ENCODE results near the gene ASTL. TPM values are rescaled to one million over a fixed set of nuclear protein-coding genes. Genes with fewer than 3 reads are reported as not detected.

Gene ASTL
- total RNA-seq, 1 experiment from 2014 or later: 0.18 TPM

DNA sequence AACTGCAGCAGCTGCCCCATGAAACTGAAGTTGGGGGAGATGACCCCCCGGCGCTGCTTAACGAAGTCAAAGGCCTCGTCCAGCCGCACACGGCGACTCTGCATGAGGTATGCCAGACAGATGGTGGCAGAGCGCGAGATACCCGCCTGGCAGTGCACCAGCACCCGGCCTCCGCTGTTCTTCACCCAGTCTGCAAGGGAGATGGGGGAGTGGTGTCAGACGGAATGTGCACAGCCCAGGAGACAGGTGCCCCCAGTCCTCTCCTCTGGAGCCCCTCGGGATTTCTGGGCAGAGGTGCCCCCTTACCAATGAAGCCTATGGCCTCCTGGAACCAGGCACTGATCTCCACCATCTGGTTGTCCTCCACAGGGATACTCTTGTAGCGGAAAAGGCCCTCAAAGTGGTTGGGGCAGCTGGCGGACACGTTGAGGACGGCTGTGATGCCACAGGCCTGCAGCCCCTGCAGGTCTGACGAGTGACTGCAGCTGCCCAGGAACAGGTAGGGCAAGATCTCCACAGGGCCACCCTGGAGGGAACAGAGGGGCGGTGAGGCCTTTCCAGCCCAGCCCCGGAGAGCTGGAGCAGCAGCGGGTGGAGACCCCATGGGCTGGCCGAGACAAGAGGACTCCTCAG is 5.7 kb upstream of the ASTL start:
- intact Hi-C loops (cut with micrococcal nuclease; ENCODE audit: unreplicated experiment): no loop called here
- no peak for ATAC-seq
- ChIA-PET CTCF (interaction anchor here (1.1 kb wide), 1 partner anchor 152 kb away, joined by 3 read pairs; no protein-coding TSS in a partner anchor), POLR2A (no interaction called here)
- H3K4me1 ChIP-seq (ENCODE audit: control insufficient read depth, insufficient read depth, low read length): peaks cover 29% of the 10 kb centered on the region
- no peaks in the 10 kb centered on the region for H3K27me3 ChIP-seq (ENCODE audit: control insufficient read depth, insufficient read depth, low read length)
- in situ Hi-C loops (cut with HindIII; ENCODE audit: low pct_unique_long_range_greater_than_20kb, low sequenced_read_pairs): no loop called here
- H3K27ac ChIP-seq (ENCODE audit: low read length): peak overlapping the region; percentile 48; the same call in 1 of the 2 replicates
- TF ChIP-seq, protein P1, sequence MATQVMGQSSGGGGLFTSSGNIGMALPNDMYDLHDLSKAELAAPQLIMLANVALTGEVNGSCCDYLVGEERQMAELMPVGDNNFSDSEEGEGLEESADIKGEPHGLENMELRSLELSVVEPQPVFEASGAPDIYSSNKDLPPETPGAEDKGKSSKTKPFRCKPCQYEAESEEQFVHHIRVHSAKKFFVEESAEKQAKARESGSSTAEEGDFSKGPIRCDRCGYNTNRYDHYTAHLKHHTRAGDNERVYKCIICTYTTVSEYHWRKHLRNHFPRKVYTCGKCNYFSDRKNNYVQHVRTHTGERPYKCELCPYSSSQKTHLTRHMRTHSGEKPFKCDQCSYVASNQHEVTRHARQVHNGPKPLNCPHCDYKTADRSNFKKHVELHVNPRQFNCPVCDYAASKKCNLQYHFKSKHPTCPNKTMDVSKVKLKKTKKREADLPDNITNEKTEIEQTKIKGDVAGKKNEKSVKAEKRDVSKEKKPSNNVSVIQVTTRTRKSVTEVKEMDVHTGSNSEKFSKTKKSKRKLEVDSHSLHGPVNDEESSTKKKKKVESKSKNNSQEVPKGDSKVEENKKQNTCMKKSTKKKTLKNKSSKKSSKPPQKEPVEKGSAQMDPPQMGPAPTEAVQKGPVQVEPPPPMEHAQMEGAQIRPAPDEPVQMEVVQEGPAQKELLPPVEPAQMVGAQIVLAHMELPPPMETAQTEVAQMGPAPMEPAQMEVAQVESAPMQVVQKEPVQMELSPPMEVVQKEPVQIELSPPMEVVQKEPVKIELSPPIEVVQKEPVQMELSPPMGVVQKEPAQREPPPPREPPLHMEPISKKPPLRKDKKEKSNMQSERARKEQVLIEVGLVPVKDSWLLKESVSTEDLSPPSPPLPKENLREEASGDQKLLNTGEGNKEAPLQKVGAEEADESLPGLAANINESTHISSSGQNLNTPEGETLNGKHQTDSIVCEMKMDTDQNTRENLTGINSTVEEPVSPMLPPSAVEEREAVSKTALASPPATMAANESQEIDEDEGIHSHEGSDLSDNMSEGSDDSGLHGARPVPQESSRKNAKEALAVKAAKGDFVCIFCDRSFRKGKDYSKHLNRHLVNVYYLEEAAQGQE (IDR thresholded peaks at IDR 0.05; ENCODE audit: insufficient read depth in 1 of 2, low read depth in 2 of 2, low read length in 1 of 2): no peak
- TF ChIP-seq POLR2AphosphoS5 (IDR thresholded peaks at IDR 0.05; ENCODE audit: low read depth, low read length): no peak
- TF ChIP-seq TCF7L2 (IDR thresholded peaks at IDR 0.05; ENCODE audit: low read depth, low read length): no peak
- TF ChIP-seq SIN3A (IDR thresholded peaks at IDR 0.05; ENCODE audit: borderline replicate concordance, insufficient read depth, low read depth, low read length): no peak
- TF ChIP-seq, protein P2, sequence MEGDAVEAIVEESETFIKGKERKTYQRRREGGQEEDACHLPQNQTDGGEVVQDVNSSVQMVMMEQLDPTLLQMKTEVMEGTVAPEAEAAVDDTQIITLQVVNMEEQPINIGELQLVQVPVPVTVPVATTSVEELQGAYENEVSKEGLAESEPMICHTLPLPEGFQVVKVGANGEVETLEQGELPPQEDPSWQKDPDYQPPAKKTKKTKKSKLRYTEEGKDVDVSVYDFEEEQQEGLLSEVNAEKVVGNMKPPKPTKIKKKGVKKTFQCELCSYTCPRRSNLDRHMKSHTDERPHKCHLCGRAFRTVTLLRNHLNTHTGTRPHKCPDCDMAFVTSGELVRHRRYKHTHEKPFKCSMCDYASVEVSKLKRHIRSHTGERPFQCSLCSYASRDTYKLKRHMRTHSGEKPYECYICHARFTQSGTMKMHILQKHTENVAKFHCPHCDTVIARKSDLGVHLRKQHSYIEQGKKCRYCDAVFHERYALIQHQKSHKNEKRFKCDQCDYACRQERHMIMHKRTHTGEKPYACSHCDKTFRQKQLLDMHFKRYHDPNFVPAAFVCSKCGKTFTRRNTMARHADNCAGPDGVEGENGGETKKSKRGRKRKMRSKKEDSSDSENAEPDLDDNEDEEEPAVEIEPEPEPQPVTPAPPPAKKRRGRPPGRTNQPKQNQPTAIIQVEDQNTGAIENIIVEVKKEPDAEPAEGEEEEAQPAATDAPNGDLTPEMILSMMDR (IDR thresholded peaks at IDR 0.05): no peak
- H3K9me3 ChIP-seq (ENCODE audit: control insufficient read depth, insufficient read depth, low read depth, low read length): no peaks in the 10 kb centered on the region
- no peak for DNase-seq (ENCODE audit: low read depth, low spot score)
- BruUV-seq (replicated peaks): TSS peak; percentile 81
- peak overlapping the region; percentile 46 to 55 for H3K4me3 ChIP-seq (ENCODE audit: low read depth in 2 of 2, low read length in 2 of 2)
- H3K36me3 ChIP-seq (ENCODE audit: control insufficient read depth, insufficient read depth, low read length): no peaks in the 10 kb centered on the region

DNA sequence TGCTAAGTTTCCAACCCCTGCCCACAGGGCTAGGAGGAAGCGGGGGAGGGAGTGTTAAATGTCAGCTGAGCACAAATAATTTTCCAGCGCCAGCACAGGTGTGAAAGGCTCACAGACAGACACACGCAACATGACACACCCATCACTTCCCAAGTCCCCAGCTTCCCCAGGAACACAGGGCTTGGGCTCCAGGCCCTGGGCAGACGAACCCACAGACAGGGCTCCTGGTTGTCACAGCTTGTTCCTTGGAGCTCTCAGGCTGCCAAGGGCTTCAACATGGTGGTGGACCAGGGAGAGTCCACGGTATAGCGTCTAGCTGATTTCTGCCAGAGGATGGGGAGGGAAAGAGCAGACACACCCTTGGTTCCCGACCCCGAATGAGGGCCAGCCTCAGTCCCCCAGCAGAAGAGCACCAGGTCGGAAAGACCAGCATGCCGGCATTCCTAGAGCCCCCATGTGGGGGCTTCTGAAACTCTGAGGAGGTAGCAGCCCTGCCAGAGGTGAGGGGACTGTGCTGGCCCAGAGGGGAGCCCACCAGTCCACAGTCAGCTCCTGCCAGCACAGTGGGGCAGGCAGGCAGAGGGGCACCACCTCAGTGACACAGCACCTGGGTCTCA is 5.0 kb upstream of the ASTL start:
- Histone ChIP-seq H3K36me3 (ENCODE audit: control insufficient read depth, insufficient read depth, low read length) (no peaks in the 10 kb centered on the region), H3K27me3 (ENCODE audit: control insufficient read depth, insufficient read depth, low read length) (no peaks in the 10 kb centered on the region), H3K27ac (ENCODE audit: low read length) (no peak overlapping the region), H3K4me1 (ENCODE audit: control insufficient read depth, insufficient read depth, low read length) (peaks cover 28% of the 10 kb centered on the region), H3K9me3 (ENCODE audit: control insufficient read depth, insufficient read depth, low read depth, low read length) (no peaks in the 10 kb centered on the region), H3K4me3 (ENCODE audit: low read depth in 2 of 2, low read length in 2 of 2) (peak overlapping the region in 1 of 2 experiments; percentile 46; a peak in 1 of 4 replicates)
- BruUV-seq (replicated peaks): no TSS peak
- no peak for DNase-seq (ENCODE audit: low read depth, low spot score)
- ATAC-seq: no peak
- in situ Hi-C loops (cut with HindIII; ENCODE audit: low pct_unique_long_range_greater_than_20kb, low sequenced_read_pairs) (no loop called here), intact Hi-C loops (cut with micrococcal nuclease; ENCODE audit: unreplicated experiment) (no loop called here)
- CTCF ChIA-PET: interaction anchor here (0.6 to 1.1 kb wide), 2 partner anchors 11 to 151 kb away, joined by 3 read pairs; no protein-coding TSS in a partner anchor
- TF ChIP-seq, protein P2 (IDR thresholded peaks at IDR 0.05): no peak
- no peak for TF ChIP-seq TCF7L2 (IDR thresholded peaks at IDR 0.05; ENCODE audit: low read depth, low read length)
- POLR2A ChIA-PET: no interaction called here

All from Panc1 (cell line).